BE2C (cell line): Measurements from ENCODE around the gene PBX3.

Experiments used
- DNase-seq: peaks from one replicate; pipeline ENCODE4 v3.0.0-alpha.2; 2020
- H3K27me3 ChIP-seq: fragments of 250-450 bp; sonication (Bioruptor Pico); 2 replicates; pipeline ENCODE4 v1.5.1; 2020; ENCODE audit warnings: mild to moderate bottlenecking
- H3K36me3 ChIP-seq: fragments of 250-450 bp; sonication (Bioruptor Pico); 2 replicates; pipeline ENCODE4 v1.5.1; 2020; ENCODE audit warnings: mild to moderate bottlenecking
- H3K4me1 ChIP-seq: fragments of 250-450 bp; sonication (Bioruptor Pico); 2 replicates; pipeline ENCODE4 v1.5.1; 2020
- H3K4me3 ChIP-seq: 2 replicates; pipeline ENCODE4 v1.5.1; 2011; ENCODE audit warnings: low read depth, low read length
- H3K9me3 ChIP-seq: fragments of 250-450 bp; sonication (Bioruptor Pico); 2 replicates; pipeline ENCODE4 v1.5.1; 2020
- TF ChIP-seq, protein P1 (sequence below): IDR thresholded peaks from 2 replicates; pipeline ENCODE4 v1.5.1; 2012; ENCODE audit warnings: mild to moderate bottlenecking, low read depth, low read length

Gene PBX3

DNA sequence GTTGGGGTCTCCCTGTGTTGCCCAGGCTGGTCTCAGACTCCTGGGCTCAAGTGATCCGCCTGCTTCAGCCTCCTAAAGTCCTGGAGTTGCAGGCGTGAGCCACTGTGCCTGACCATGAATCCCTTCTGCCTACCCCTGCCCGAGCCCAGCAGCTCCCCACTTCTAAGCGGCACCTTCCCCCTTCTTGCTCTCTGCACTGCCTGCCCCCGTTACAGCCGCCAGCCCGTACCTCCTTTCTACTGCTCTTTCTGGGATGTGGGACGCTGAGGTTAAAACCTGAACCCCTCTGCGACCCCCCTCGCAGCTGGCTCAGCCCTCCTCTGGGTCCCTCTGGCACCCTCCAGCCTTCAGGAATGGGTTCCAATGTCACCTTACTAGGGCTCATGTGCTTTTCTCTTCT is 249.6 kb downstream of the PBX3 start:
- no peak for DNase-seq
- TF ChIP-seq, protein P1, sequence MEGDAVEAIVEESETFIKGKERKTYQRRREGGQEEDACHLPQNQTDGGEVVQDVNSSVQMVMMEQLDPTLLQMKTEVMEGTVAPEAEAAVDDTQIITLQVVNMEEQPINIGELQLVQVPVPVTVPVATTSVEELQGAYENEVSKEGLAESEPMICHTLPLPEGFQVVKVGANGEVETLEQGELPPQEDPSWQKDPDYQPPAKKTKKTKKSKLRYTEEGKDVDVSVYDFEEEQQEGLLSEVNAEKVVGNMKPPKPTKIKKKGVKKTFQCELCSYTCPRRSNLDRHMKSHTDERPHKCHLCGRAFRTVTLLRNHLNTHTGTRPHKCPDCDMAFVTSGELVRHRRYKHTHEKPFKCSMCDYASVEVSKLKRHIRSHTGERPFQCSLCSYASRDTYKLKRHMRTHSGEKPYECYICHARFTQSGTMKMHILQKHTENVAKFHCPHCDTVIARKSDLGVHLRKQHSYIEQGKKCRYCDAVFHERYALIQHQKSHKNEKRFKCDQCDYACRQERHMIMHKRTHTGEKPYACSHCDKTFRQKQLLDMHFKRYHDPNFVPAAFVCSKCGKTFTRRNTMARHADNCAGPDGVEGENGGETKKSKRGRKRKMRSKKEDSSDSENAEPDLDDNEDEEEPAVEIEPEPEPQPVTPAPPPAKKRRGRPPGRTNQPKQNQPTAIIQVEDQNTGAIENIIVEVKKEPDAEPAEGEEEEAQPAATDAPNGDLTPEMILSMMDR: no peak
- Histone ChIP-seq H3K27me3 (no peaks in the 10 kb centered on the region), H3K4me3 (no peak overlapping the region), H3K9me3 (no peaks in the 10 kb centered on the region), H3K36me3 (no peaks in the 10 kb centered on the region), H3K4me1 (no peaks in the 10 kb centered on the region)

DNA sequence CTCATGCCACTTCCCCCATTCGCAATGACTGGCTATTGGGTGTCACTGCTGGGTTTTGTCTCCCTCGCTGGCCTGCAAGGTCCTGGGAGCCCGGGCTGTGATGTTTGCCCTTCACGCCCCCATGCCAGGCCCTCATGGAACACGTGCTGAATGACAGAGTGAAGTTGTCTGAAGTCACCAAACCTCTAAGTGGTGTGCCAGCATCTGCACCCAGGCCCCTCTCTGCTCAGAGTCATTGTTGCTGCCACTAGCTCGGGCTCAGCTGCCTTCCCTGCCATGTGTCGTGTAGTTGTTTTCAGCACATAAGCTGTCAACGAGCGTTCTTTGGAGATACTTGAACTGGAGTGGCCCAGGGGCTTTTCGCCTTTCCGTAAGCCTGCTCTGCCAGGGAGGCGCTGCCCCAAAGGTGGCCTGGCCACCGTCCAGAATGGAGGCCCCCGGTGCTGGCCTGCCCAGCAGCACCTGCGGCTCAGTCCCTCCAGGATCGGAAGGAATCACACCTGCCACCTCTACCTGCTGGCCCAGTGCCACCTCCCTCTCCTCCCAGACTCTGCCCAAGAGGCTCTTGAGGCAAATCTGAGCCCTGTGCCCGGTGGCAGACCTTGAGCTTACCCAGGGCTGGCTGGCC is 250.1 kb downstream of the PBX3 start:
- no peak for DNase-seq

DNA sequence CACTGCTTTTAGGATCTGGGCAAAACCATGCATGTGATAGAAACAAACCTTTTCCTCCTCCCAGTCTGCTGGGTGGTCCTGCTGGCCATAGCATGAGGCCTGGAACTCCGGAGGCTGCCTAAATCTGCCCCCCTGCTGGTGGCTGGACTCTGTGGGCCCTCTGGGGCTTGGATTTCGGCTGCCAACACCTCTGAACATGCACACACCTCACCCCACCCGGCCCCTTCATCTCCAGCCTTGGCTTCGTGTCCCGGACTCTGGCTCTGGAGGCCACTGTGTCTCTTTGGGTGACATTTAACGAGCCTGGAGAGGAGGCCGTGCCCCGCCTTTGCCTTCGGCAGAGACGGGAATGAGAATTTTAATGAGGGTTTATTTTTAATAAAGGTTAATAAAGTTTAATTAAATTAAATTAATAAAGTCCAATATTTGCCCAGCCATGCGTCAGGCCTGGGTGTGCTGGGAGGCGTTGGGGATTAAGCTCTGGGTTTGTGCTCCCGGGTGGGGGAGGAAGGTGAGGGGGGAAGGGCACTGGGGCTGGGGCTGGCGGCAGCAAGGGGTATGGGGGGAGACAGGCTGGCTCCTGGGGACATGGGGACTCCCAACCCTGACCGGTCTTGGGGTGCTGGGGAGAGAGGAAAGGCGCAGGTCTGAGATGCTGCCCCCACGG is 251.8 kb downstream of the PBX3 start:
- no peak for DNase-seq
- TF ChIP-seq, protein P1: 0 out of 2 replicates have a peak, but pooled peaks have one; percentile 2
- no peaks in the 10 kb centered on the region for H3K9me3 ChIP-seq
- no peaks in the 10 kb centered on the region for H3K4me1 ChIP-seq
- no peaks in the 10 kb centered on the region for H3K27me3 ChIP-seq
- H3K4me3 ChIP-seq: no peak overlapping the region
- no peaks in the 10 kb centered on the region for H3K36me3 ChIP-seq

More for the DNA sequence above, 250.1 kb downstream of the PBX3 start:
- TF ChIP-seq, protein P1: no peak
- Histone ChIP-seq H3K4me1 (no peaks in the 10 kb centered on the region), H3K27me3 (no peaks in the 10 kb centered on the region), H3K9me3 (no peaks in the 10 kb centered on the region), H3K4me3 (no peak overlapping the region), H3K36me3 (no peaks in the 10 kb centered on the region)

DNA sequence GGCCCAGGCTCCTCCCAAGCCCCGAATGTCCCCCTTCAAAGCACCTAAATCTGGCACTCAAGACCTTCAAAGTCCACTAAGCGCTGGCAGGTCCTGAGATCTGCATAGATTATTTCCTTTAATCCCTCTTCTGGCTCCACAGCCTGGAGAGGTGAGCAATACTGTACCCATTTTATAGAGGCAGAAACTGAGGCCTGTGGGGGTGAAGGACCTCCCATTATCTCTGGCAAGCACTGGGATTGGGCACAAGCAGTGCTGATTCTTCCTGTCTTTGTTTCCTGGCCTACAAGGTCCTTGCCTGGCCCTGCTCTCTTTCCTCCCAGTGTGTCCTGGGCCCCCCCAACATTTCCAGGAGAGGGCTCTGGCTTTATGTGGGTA is 252.3 kb downstream of the PBX3 start:
- Histone ChIP-seq H3K9me3 (no peaks in the 10 kb centered on the region), H3K4me1 (no peaks in the 10 kb centered on the region), H3K4me3 (no peak overlapping the region), H3K27me3 (no peaks in the 10 kb centered on the region), H3K36me3 (no peaks in the 10 kb centered on the region)
- TF ChIP-seq, protein P1: no peak
- no peak for DNase-seq

DNA sequence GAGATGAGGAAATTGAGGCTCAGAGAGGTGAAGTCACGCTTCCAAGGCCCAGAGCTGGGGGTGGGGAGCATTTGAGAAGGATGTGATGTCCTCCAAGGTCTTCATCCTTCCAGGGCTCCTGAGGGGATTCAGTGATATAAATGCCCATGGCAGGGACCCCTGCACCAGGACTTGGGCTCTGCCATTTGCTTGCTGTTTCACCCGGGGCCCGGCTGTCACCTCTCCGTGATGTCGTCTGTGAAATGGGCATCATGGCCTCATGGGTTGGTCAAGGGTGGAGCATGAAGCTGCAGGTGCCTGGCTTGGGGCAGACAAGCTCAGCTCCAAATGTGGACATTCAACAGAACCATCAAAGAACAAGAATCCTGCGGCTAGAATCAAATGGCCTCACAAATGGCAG is 253.1 kb downstream of the PBX3 start:
- no peaks in the 10 kb centered on the region for H3K9me3 ChIP-seq
- no peak overlapping the region for H3K4me3 ChIP-seq
- H3K27me3 ChIP-seq: no peaks in the 10 kb centered on the region
- H3K4me1 ChIP-seq: no peaks in the 10 kb centered on the region
- no peak for DNase-seq
- TF ChIP-seq, protein P1: no peak
- H3K36me3 ChIP-seq: no peaks in the 10 kb centered on the region
